Duodenal mucosa (tissue), 2 donors: ENCODE measurements around the gene RALY.
A peak's percentile ranks its signal among the peaks of the same experiment; 100 is the strongest.

Experiments
- H3K27ac ChIP-seq: one replicate; pipeline ENCODE4 v1.7.0; 2013; ENCODE audit warnings: low read depth, low read length
- H3K27me3 ChIP-seq, 2 donors: one replicate each; pipeline ENCODE4 v1.7.0; 2013; ENCODE audit warnings: low read length in 2 of 2, control low read depth in 1 of 2; ENCODE audit not compliant: insufficient read depth in 2 of 2, control insufficient read depth in 1 of 2
- H3K36me3 ChIP-seq, 2 donors: one replicate each; pipeline ENCODE4 v1.7.0; 2013; ENCODE audit warnings: low read length in 2 of 2, control low read depth in 1 of 2; ENCODE audit not compliant: insufficient read depth in 2 of 2, control insufficient read depth in 1 of 2
- H3K4me1 ChIP-seq, 2 donors: one replicate each; pipeline ENCODE4 v1.7.0; 2013; ENCODE audit warnings: low read length in 2 of 2, control low read depth in 1 of 2; ENCODE audit not compliant: insufficient read depth in 2 of 2, control insufficient read depth in 1 of 2
- H3K4me3 ChIP-seq, 2 donors: one replicate each; pipeline ENCODE4 v1.7.0; 2013; ENCODE audit warnings: low read length in 2 of 2, low read depth in 1 of 2
- H3K9ac ChIP-seq, 2 donors: one replicate each; pipeline ENCODE4 v1.7.0; 2013; ENCODE audit warnings: low read length in 2 of 2, low read depth in 1 of 2
- H3K9me3 ChIP-seq, 2 donors: one replicate each; pipeline ENCODE4 v1.7.0; 2013; ENCODE audit warnings: low read length in 2 of 2, control low read depth in 1 of 2; ENCODE audit not compliant: control insufficient read depth in 1 of 2

The RALY gene

DNA sequence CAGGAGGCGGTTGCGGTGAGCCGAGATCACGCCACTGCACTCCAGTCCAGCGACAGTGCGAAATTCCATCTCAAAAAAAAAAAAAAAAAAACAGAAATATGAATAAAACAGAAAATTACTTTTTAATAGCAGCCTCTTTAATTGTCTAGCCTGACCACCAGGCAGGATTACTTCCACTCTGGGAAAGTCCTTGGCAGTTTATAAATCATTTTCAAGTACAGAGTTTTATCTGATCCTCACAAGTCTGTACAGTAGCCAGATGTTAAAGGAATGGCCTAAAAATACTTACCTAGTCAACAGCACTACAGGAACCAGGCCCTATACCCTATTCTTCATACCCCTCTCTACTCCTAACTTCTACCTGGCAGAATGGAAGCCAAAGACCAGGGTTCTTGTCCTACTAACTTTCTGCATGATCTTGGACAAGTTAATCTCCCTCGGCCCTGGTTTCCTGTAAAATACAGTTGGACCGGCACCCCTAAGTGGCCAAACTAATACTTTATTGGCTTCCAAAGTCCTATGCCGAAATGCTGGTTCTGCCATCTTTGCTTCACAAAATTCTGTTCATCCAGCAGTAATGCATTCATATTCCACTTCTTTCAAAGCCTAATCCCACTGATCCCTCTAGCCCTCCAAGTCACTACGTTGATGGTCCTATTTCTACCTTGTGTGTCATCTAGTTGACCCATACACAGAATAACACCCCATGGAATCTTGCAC is 116.5 kb downstream of the RALY start:
- peaks cover under 1 to 14% of the 10 kb centered on the region in 2 donors for H3K36me3 ChIP-seq
- H3K4me1 ChIP-seq, result peaks cover 22 to 28% of the 10 kb centered on the region in 2 donors
- no peak overlapping the region for H3K27ac ChIP-seq
- H3K4me3 ChIP-seq, result peak overlapping the region; percentile 79 to 90
- H3K27me3 ChIP-seq, result no peaks in the 10 kb centered on the region
- H3K9me3 ChIP-seq, result no peaks in the 10 kb centered on the region
- peak overlapping the region in 1 of 2 donors; percentile 95 for H3K9ac ChIP-seq

DNA sequence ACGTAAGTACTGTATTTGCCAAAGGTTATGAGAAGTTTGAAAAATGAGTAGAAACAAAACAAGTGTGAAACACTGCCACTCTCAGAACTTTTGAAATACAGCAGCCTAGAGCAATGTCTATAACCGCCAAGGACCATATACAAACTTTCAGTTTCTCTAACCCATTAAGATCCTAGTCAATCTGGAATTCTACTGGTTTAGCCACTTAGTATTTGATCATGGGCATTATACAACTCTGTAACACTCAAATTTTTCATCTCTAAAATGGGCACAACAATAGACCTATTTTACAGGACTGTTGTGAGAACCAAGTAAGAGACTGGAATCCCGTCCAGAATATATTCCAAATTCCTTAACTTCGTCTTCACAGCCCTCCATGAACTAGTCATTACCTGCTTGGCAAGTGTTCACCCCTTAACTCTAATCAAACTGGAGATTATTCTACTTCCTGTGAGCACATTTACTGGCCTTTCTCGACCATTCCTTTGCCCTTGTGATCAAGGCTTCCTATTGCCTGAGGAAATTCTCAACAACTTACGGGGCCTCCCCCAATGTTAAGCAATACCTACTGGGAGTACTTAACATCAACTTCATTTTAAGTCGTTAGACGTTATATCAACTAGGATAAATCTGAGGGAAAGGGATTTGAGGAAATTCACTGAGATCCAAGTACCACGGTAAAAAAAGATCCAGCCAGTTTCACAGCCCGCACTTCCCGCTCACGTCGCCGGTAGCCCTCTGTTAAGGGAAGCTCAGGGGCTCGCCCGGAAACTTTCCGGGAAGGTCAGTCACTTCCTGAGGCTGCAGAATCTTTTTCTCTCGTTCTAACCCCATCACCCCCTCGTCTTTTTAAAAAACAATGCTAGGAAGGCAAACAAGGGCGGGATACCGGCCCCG is 117.3 kb downstream of the RALY start:
- peak overlapping the region; percentile 91 to 95 for H3K9ac ChIP-seq
- no peaks in the 10 kb centered on the region for H3K9me3 ChIP-seq
- H3K27me3 ChIP-seq, result no peaks in the 10 kb centered on the region
- H3K4me1 ChIP-seq, result peaks cover 22 to 26% of the 10 kb centered on the region in 2 donors
- peak overlapping the region; percentile 79 to 90 for H3K4me3 ChIP-seq
- peaks cover 0 to 10% of the 10 kb centered on the region in 2 donors for H3K36me3 ChIP-seq
- peak overlapping the region; percentile 96 for H3K27ac ChIP-seq

DNA sequence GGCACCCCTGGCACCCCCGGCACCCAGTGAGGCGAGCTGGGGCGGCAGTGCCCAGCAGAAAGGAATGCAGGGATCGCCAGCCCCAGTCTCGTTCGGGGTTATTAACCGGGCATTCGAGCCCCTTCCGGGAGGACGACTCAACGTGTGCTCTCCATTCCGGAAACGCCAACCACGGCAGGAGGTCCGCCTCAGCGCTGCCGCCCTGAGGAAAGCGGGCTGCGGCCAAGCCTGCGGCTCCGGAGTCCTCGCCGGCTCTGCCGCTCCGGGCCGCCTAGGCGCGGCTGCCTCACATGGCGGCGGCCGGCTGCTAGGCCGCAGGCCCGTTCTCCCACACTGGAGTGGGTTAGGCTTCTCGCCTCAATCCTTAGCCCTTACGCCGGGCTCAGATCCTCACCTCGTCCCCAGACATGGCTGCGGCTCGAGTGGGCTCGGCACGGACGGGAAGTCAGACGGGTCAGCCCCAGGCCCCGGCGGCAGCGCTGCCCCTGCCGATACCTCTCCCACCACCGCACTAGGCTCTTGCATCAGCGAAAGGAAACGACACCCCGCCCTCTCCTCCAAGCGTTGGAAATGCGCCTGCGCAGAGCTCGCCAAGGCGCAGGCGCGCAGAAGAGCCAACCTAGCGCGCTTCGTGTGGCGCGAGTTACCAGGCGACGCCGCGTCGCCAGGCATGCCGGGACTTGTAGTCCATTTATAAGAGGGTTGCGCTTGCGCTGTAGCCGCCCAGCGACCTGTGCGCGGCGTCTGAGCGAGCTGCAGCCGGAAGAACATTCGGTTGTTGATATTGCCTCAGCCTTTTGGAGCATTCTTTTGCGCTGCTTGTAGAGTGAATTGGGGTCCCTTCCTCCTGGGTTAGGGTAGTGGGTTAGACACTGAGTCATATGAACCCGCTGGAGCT is 118.2 kb downstream of the RALY start, which contains the start of gene EIF2S2:
Gene EIF2S2 (minus strand): TSS at position 542 of the 898 bp plus-strand sequence. CDS start 133 bp downstream, at position 409.
- no peaks in the 10 kb centered on the region for H3K9me3 ChIP-seq
- H3K27me3 ChIP-seq, result no peaks in the 10 kb centered on the region
- peaks cover 0 to 10% of the 10 kb centered on the region in 2 donors for H3K36me3 ChIP-seq
- H3K27ac ChIP-seq, result peak within 1 kb of the TSS; percentile 96
- peak within 1 kb of the TSS; percentile 79 to 90 for H3K4me3 ChIP-seq
- H3K9ac ChIP-seq, result peak within 1 kb of the TSS; percentile 91 to 95
- H3K4me1 ChIP-seq, result peaks cover 22 to 26% of the 10 kb centered on the region in 2 donors

DNA sequence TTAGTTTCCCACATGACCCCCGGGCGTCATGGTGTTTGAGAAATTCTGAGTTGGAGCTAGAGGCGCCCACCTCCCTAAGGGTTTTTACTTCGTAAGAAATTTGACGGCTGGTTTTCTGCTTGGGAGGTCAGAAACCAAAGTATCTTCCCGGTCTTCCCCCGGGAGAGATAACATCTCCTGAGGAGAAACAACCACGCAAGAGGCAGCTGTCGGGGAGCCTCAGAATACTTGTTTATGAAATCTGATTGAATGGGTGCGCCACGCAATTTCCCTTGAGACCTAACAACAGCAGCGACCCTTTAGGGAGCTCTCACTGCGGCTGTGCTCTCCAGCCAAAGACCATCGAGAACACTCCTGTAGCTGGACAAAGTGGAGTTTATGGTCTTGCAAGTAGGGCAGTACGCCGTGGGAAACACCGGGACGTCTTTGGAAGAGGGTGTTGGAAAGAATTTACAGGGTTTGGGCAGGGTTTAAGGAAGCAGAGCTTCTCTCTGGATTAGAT is 118.9 kb downstream of the RALY start:
- H3K4me3 ChIP-seq, result peak overlapping the region; percentile 79 to 83
- H3K27ac ChIP-seq, result peak overlapping the region; percentile 69
- H3K27me3 ChIP-seq, result no peaks in the 10 kb centered on the region
- no peaks in the 10 kb centered on the region for H3K9me3 ChIP-seq
- H3K4me1 ChIP-seq, result peaks cover 22 to 24% of the 10 kb centered on the region in 2 donors
- H3K9ac ChIP-seq, result peak overlapping the region; percentile 80 to 95
- peaks cover 0 to 10% of the 10 kb centered on the region in 2 donors for H3K36me3 ChIP-seq

DNA sequence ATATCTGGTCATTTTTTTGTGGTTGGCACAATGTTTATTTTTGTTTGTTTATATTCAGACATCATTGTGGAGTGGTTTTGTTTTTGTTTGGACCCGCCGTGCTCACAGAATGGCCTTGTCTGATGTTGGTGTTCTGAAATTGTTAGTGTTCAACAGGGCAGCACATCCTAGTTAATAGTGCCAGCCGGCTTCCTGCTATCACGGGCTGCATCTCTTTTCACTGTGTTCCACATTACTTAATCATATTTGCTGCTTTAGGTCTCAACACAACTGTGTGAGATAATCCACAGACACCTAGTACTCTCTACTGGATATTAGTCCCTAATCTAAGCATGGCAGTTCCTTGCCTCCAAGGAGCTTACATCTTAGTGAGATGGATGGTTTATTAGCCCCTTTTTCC is 121.1 kb downstream of the RALY start:
- Histone ChIP-seq H3K4me1 (peaks cover 7 to 9% of the 10 kb centered on the region in 2 donors), H3K9me3 (no peaks in the 10 kb centered on the region), H3K27ac (no peak overlapping the region), H3K36me3 (no peaks in the 10 kb centered on the region), H3K4me3 (no peak overlapping the region), H3K27me3 (no peaks in the 10 kb centered on the region), H3K9ac (no peak overlapping the region)

DNA sequence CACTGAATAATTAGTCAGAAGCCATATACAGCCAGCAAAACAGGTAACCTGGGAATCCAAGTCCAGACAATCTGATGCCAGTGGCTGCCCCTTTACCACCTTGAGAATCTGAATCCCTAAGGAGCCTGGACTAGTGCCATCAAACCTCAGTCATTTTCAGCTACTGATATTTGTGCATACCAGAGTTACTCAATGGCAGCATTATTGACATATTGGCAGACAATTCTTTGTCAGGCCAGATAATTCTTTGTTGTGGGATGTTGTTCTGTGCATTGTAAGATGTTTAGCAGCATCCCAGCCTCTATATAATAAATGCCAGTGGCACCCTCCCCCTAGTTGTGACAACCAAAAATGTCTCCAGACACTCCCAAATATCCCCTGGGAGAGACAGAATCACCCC is 121.5 kb downstream of the RALY start:
- Histone ChIP-seq H3K9ac (no peak overlapping the region), H3K4me3 (no peak overlapping the region), H3K9me3 (no peaks in the 10 kb centered on the region), H3K27me3 (peaks cover 0 to 2% of the 10 kb centered on the region in 2 donors), H3K27ac (no peak overlapping the region), H3K4me1 (peaks cover 4 to 5% of the 10 kb centered on the region in 2 donors), H3K36me3 (no peaks in the 10 kb centered on the region)

DNA sequence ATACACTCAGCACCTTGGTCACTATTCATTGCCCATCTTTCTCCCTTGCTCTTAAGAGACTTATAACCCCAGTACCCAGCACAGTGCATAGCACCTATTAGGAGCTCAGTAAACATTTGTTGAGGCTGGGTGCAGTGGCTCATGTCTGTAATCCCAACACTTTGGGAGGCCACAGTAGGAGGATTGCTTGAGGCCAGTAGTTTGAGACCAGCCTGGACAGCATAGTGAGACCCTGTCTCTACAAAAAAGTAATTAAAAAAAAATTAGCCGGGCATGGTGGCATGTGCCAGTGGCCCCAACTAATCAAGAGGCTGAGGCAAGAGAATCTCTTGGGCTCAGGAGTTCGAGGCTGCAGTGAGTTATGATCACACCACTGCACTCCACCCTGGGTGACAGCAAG is 126.5 kb downstream of the RALY start:
- Histone ChIP-seq H3K9me3 (no peaks in the 10 kb centered on the region), H3K4me3 (no peak overlapping the region), H3K36me3 (no peaks in the 10 kb centered on the region), H3K27me3 (peaks cover 0 to 2% of the 10 kb centered on the region in 2 donors), H3K27ac (no peak overlapping the region), H3K9ac (no peak overlapping the region), H3K4me1 (no peaks in the 10 kb centered on the region)

DNA sequence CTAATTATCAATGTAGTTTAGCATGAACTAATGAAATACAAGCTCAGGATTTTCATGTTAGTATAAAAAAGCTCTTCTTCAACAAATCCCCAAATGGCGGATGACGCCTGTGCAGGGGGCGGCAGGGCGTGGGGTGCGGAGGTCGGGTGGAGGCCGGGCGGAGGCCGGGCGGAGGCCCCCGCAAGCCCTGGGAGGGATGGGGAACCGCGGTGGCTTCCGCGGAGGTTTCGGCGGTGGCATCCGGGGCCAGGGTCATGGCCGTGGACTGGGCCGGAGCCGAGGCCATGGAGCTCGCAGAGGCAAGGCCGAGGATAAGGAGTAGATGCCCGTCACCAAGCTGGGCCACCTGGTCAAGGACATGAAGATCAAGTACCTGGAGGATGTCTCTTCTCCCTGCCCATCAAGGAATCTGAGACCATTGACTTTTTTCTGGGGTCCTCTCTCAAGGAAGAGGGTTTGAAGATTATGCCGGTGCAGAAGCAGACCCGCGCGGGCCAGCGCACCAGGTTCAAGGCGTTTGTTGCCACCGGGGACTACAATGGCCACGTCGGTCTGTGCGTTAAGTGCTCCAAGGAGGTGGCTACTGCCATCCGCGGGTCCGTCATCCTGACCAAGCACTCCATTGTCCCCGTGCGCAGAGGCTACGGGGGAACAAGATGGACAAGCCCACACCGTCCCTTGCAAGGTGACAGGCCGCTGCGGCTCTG is 128.7 kb downstream of the RALY start:
- no peaks in the 10 kb centered on the region for H3K9me3 ChIP-seq
- H3K36me3 ChIP-seq, result no peaks in the 10 kb centered on the region
- no peak overlapping the region for H3K4me3 ChIP-seq
- H3K9ac ChIP-seq, result no peak overlapping the region
- H3K27me3 ChIP-seq, result peaks cover 0 to 2% of the 10 kb centered on the region in 2 donors
- H3K27ac ChIP-seq, result no peak overlapping the region
- H3K4me1 ChIP-seq, result no peaks in the 10 kb centered on the region

DNA sequence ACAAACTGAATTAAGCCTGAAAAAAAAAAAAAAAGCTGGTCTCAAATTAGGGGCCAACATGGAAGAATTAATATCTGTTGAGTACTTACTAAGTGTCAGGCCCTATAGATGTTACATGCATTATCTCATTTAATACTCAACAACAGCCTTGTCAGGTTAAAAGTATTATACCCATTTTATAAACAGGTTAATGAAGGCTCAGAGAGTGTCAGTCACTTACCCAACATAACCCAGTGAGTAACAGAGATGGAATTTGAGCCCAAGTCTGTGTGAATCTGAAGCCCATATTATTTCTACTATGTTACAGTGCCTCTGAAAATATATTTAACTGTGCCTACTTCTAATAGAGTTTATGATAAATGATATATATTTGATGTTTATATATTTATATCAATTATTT is 129.6 kb downstream of the RALY start:
- no peaks in the 10 kb centered on the region for H3K4me1 ChIP-seq
- H3K9me3 ChIP-seq, result no peaks in the 10 kb centered on the region
- no peak overlapping the region for H3K9ac ChIP-seq
- H3K27me3 ChIP-seq, result peaks cover 0 to 2% of the 10 kb centered on the region in 2 donors
- H3K36me3 ChIP-seq, result no peaks in the 10 kb centered on the region
- no peak overlapping the region for H3K27ac ChIP-seq
- no peak overlapping the region for H3K4me3 ChIP-seq
